GM23338 (cell line): ENCODE measurements around the gene SELENOK. TPM values are rescaled to one million over a fixed set of nuclear protein-coding genes. Genes with fewer than 3 reads are reported as not detected.

Source experiments
- ATAC-seq: fragments of 200-7000 bp; cut with Tn5 transposase; 3 replicates; pipeline ENCODE4 v1.9.1; 2020
- DNase-seq: peaks from one replicate; pipeline ENCODE4 v3.0.0-alpha.2; 2015; ENCODE audit warnings: low spot score
- H2AFZ ChIP-seq: fragments of 200-600 bp; sonication (generic); 2 replicates; pipeline ENCODE4 v1.8.0; 2016; ENCODE audit warnings: antibody characterized with exemption, mild to moderate bottlenecking, moderate library complexity
- H3F3A ChIP-seq: fragments of 200-600 bp; sonication (generic); replicated peaks from 2 replicates; pipeline ENCODE4 v1.8.0; 2017; ENCODE audit warnings: antibody characterized with exemption, mixed run types, low read depth
- H3K27ac ChIP-seq: fragments of 200-600 bp; sonication (generic); 2 replicates; pipeline ENCODE4 v1.6.1; 2016; ENCODE audit warnings: low read depth
- H3K27me3 ChIP-seq: fragments of 200-600 bp; sonication (generic); 2 replicates; pipeline ENCODE4 v1.8.0; 2016; ENCODE audit warnings: mild to moderate bottlenecking, mixed run types, moderate library complexity; ENCODE audit not compliant: insufficient read depth
- H3K36me3 ChIP-seq: fragments of 200-600 bp; sonication (generic); 2 replicates; pipeline ENCODE4 v1.8.0; 2016; ENCODE audit warnings: mild to moderate bottlenecking; ENCODE audit not compliant: insufficient read depth
- H3K4me1 ChIP-seq: fragments of 200-600 bp; sonication (generic); 2 replicates; pipeline ENCODE4 v1.8.0; 2016; ENCODE audit warnings: mild to moderate bottlenecking, moderate library complexity; ENCODE audit not compliant: insufficient read depth
- H3K4me2 ChIP-seq: fragments of 200-600 bp; sonication (generic); 2 replicates; pipeline ENCODE4 v1.7.1; 2017; ENCODE audit warnings: mixed run types
- H3K4me3 ChIP-seq: fragments of 200-600 bp; sonication (generic); 2 replicates; pipeline ENCODE4 v1.6.1; 2016; ENCODE audit warnings: mixed run types
- H3K79me2 ChIP-seq: fragments of 200-600 bp; sonication (generic); replicated peaks from 2 replicates; pipeline ENCODE4 v1.8.0; 2017; ENCODE audit warnings: mild to moderate bottlenecking; ENCODE audit not compliant: insufficient read depth
- H3K9me2 ChIP-seq: fragments of 200-600 bp; sonication (generic); 2 replicates; pipeline ENCODE4 v1.8.0; 2017; ENCODE audit not compliant: insufficient read depth
- H4K20me1 ChIP-seq: fragments of 200-600 bp; sonication (generic); replicated peaks from 2 replicates; pipeline ENCODE4 v1.8.0; 2017; ENCODE audit warnings: mild to moderate bottlenecking; ENCODE audit not compliant: insufficient read depth
- H3K27ac Mint-ChIP-seq: 2 replicates; pipeline ENCODE4 v1.8.0; 2020; ENCODE audit warnings: inconsistent platforms, mild to moderate bottlenecking, moderate library complexity, mixed read lengths
- H3K27me3 Mint-ChIP-seq: 3 replicates; pipeline ENCODE4 v1.8.0; 2022; ENCODE audit warnings: low read depth, mild to moderate bottlenecking, moderate library complexity, mixed read lengths, inconsistent platforms; ENCODE audit not compliant: insufficient read depth, poor library complexity
- H3K36me3 Mint-ChIP-seq: 3 replicates; pipeline ENCODE4 v1.8.0; 2021; ENCODE audit warnings: low read depth, mild to moderate bottlenecking, inconsistent platforms, moderate library complexity, mixed read lengths
- H3K4me1 Mint-ChIP-seq: 3 replicates; pipeline ENCODE4 v1.8.0; 2020; ENCODE audit warnings: mild to moderate bottlenecking, inconsistent platforms, mixed read lengths
- H3K4me3 Mint-ChIP-seq: 3 replicates; pipeline ENCODE4 v1.8.0; 2021; ENCODE audit warnings: moderate library complexity, mild to moderate bottlenecking, inconsistent platforms, mixed read lengths
- H3K9me3 Mint-ChIP-seq: 3 replicates; pipeline ENCODE4 v1.8.0; 2020; ENCODE audit warnings: moderate library complexity, mild to moderate bottlenecking, inconsistent platforms, mixed read lengths
- CREB1 ChIP-seq: fragments of 250-450 bp; sonication (Bioruptor Pico); IDR thresholded peaks from 2 replicates; pipeline ENCODE4 v1.5.0; 2020; ENCODE audit warnings: low read depth, mild to moderate bottlenecking, moderate library complexity
- ZNF114 ChIP-seq: fragments of 250-450 bp; sonication (Bioruptor Pico); IDR thresholded peaks from 2 replicates; pipeline ENCODE4 v1.5.0; 2020; ENCODE audit warnings: mild to moderate bottlenecking, moderate library complexity
- polyA plus RNA-seq: library from polyadenylated mRNA; unstranded; fragments of >200 nt; fragmentation: Nextera tagmentation; extraction: Ambion mirVana; gene quantifications from 2 replicates; pipeline ENCODE4 v1.2.1, GENCODE V29; 2016
- total RNA-seq: library from RNA; depleted of rRNA; stranded (reverse); fragments of >200 nt; shearing (Covaris generic); gene quantifications from 2 replicates; pipeline ENCODE4 v1.2.3, GENCODE V29; 2014
- TF ChIP-seq, protein P1 (sequence below): fragments of 250-450 bp; sonication (Bioruptor Pico); IDR thresholded peaks from 2 replicates; pipeline ENCODE4 v1.5.0; 2020; ENCODE audit warnings: mild to moderate bottlenecking, moderate library complexity

The SELENOK gene
- total and polyA plus RNA-seq, 2 experiments from 2014 or later, result 21.4 to 168 TPM

DNA sequence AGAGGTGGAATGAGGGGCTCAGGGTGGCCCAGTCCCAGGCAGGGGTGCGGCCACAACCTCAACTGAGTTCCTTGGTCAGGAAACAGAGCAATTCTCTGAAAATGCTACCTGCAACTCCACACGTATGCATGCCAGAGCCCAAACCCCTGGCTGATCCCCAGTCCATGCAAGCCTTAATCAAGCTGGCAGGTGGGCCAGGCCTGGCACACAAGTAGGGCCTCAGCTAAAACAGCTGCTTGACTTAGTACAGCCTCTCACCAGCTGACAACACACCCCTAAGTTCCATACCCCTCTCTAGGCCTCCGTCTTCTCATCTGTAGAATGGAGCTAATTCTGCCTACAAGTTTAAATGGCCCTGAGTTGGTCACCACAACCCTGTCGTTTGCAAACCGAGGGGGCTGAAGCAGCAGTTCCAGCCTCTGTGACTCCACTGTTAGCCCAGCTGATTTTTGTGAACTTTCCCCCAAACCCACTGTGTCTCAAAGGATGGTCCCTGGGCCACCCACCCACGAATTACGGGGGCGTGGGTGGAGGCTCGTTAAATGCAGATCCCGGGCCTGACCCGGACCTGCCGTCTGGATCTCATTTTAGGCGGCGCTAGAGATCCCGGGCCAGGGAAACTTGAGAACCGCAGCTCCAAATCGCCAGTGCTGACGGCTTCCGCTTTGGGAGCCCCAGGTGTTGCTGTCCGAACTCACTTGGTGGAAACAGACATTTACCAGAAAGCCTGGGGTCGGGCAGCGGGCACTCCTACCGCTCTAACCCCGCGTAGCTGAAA is 46.4 kb downstream of the SELENOK start (continued):
- TF ChIP-seq, protein P1, sequence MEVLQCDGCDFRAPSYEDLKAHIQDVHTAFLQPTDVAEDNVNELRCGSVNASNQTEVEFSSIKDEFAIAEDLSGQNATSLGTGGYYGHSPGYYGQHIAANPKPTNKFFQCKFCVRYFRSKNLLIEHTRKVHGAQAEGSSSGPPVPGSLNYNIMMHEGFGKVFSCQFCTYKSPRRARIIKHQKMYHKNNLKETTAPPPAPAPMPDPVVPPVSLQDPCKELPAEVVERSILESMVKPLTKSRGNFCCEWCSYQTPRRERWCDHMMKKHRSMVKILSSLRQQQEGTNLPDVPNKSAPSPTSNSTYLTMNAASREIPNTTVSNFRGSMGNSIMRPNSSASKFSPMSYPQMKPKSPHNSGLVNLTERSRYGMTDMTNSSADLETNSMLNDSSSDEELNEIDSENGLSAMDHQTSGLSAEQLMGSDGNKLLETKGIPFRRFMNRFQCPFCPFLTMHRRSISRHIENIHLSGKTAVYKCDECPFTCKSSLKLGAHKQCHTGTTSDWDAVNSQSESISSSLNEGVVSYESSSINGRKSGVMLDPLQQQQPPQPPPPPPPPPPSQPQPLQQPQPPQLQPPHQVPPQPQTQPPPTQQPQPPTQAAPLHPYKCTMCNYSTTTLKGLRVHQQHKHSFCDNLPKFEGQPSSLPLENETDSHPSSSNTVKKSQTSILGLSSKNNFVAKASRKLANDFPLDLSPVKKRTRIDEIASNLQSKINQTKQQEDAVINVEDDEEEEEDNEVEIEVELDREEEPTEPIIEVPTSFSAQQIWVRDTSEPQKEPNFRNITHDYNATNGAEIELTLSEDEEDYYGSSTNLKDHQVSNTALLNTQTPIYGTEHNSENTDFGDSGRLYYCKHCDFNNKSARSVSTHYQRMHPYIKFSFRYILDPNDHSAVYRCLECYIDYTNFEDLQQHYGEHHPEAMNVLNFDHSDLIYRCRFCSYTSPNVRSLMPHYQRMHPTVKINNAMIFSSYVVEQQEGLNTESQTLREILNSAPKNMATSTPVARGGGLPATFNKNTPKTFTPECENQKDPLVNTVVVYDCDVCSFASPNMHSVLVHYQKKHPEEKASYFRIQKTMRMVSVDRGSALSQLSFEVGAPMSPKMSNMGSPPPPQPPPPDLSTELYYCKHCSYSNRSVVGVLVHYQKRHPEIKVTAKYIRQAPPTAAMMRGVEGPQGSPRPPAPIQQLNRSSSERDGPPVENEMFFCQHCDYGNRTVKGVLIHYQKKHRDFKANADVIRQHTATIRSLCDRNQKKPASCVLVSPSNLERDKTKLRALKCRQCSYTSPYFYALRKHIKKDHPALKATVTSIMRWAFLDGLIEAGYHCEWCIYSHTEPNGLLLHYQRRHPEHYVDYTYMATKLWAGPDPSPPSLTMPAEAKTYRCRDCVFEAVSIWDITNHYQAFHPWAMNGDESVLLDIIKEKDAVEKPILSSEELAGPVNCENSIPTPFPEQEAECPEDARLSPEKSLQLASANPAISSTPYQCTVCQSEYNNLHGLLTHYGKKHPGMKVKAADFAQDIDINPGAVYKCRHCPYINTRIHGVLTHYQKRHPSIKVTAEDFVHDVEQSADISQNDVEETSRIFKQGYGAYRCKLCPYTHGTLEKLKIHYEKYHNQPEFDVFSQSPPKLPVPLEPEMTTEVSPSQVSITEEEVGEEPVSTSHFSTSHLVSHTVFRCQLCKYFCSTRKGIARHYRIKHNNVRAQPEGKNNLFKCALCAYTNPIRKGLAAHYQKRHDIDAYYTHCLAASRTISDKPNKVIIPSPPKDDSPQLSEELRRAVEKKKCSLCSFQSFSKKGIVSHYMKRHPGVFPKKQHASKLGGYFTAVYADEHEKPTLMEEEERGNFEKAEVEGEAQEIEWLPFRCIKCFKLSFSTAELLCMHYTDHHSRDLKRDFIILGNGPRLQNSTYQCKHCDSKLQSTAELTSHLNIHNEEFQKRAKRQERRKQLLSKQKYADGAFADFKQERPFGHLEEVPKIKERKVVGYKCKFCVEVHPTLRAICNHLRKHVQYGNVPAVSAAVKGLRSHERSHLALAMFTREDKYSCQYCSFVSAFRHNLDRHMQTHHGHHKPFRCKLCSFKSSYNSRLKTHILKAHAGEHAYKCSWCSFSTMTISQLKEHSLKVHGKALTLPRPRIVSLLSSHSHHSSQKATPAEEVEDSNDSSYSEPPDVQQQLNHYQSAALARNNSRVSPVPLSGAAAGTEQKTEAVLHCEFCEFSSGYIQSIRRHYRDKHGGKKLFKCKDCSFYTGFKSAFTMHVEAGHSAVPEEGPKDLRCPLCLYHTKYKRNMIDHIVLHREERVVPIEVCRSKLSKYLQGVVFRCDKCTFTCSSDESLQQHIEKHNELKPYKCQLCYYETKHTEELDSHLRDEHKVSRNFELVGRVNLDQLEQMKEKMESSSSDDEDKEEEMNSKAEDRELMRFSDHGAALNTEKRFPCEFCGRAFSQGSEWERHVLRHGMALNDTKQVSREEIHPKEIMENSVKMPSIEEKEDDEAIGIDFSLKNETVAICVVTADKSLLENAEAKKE (CRISPR knock-in tag), result no peak

DNA sequence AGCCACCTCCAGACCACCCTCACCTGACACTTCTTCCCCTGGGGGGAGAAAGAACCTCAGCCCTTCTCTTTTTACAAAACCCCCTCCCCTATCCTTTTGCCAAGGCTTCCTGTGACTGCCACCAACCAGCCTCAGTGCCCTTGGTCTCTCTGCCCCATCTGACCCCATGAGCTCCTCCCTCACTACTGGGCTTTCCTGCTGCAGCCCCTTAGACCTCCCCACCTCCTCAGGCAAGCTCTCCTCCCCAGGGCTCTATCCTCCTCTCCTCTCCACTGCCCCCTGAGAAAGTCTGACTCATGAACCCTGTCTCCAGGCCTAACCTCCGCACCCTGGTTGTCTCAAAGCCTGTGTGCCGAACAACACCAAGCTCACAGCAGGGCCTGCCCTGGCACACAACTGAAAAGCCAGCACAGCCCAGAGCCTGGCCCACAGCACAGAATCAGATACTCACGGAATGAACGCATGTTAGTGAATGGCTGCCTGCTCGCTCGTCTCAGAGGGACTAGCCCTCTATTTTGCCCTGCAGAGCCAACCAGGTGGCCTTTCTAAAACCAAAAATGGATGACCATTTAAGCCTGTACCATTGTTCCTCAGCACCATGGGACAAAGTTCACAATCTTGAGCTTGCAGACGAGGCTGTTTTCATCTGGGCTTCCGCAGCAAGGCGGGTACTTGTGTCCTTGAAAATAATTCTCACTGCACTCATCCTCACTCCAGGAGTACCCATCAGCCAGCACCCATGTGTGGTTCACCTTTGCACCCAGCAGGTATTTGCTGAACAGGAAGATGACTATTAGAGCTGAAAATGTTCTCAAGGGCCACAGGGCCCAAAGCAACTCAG is 47.2 kb downstream of the SELENOK start:
- peaks cover 15% of the 10 kb centered on the region for H3K4me1 ChIP-seq
- no peak overlapping the region for H2AFZ ChIP-seq
- DNase-seq (no peak), ATAC-seq (no peak)
- no peaks in the 10 kb centered on the region for H3K9me2 ChIP-seq
- H4K20me1 ChIP-seq, result no peaks in the 10 kb centered on the region
- no peak overlapping the region for H3K27ac Mint-ChIP-seq
- H3K4me2 ChIP-seq, result peak overlapping the region; percentile 80; the same call in 1 of the 2 replicates
- H3K27me3 ChIP-seq, result peaks cover 20% of the 10 kb centered on the region
- H3K27ac ChIP-seq, result no peak overlapping the region
- H3K4me1 Mint-ChIP-seq, result peaks cover 31% of the 10 kb centered on the region
- H3K79me2 ChIP-seq, result peaks cover 7% of the 10 kb centered on the region; the same call in 1 of the 2 replicates
- TF ChIP-seq CREB1 (CRISPR knock-in tag) (no peak), ZNF114 (no peak)
- no peaks in the 10 kb centered on the region for H3K36me3 ChIP-seq
- peaks cover 23% of the 10 kb centered on the region for H3K27me3 Mint-ChIP-seq
- H3K4me3 ChIP-seq, result no peak overlapping the region
- peak overlapping the region; percentile 79 for H3K4me3 Mint-ChIP-seq
- 0 out of 2 replicates have a peak, but pooled peaks cover 5% of the 10 kb centered on the region for H3F3A ChIP-seq
- H3K36me3 Mint-ChIP-seq, result no peaks in the 10 kb centered on the region; the same call in 2 of the 3 replicates
- no peaks in the 10 kb centered on the region for H3K9me3 Mint-ChIP-seq
